HG02678 (cell line): ENCODE measurements around the gene VGLL4.

Experiments used
- ATAC-seq: cut with Tn5 transposase; IDR thresholded peaks from one replicate; pipeline ENCODE4 v1.9.1; 2021; ENCODE audit warnings: mild to moderate bottlenecking, moderate library complexity; ENCODE audit not compliant: unreplicated experiment

VGLL4 gene

GRCh38 chr3:11509173-11510000, 134.3 kb downstream of the VGLL4 start:
- ATAC-seq, result no peak

- no peak for ATAC-seq
These were observed 135.2 kb downstream of the VGLL4 start for GRCh38 chr3:11508346-11509172.

- ATAC-seq, result no peak
These were observed 136.0 kb downstream of the VGLL4 start for GRCh38 chr3:11507719-11508118.
